ENCODE results near the gene FANCC. TPM values are rescaled to one million over a fixed set of nuclear protein-coding genes. Genes with fewer than 3 reads are reported as not detected.
"Not testable (repeated sequence)": the region's sequence is repeated elsewhere in the genome, so short reads cannot be mapped to it uniquely, and the experiment has no call there.

Gene FANCC
- total RNA-seq, 4 donors from 2014 or later: 7.7 to 27.8 (median 9.0) TPM

- no peak overlapping the region for H3K4me3 ChIP-seq
- H3K36me3 ChIP-seq: no peaks in the 10 kb centered on the region
- no peak for DNase-seq (ENCODE audit: low spot score in 2 of 2)
- H3K27ac ChIP-seq: no peak overlapping the region
- H3K4me1 ChIP-seq: peaks cover 4% of the 10 kb centered on the region
- no peak for TF ChIP-seq POLR2AphosphoS5 (IDR thresholded peaks at IDR 0.05)
- TF ChIP-seq POLR2A (IDR thresholded peaks at IDR 0.05): no peak
- no peak for TF ChIP-seq EP300 (IDR thresholded peaks at IDR 0.05)
- no peak for TF ChIP-seq CTCF (IDR thresholded peaks at IDR 0.05)
- H3K27me3 ChIP-seq: no peaks in the 10 kb centered on the region
- WGBS: 90% methylated on average over 5 of the region's 5 CpGs
- H3K9me3 ChIP-seq: no peaks in the 10 kb centered on the region
Observed at GRCh38 chr9:95330720-95331404, 13.4 kb upstream of the FANCC start.

GRCh38 chr9:95329061-95329460, 11.6 kb upstream of the FANCC start:
- H3K9me3 ChIP-seq; H3K4me3 ChIP-seq; DNase-seq (ENCODE audit: low spot score in 2 of 2); H3K4me1 ChIP-seq; H3K36me3 ChIP-seq; H3K27me3 ChIP-seq; H3K27ac ChIP-seq: not testable (repeated sequence)
- WGBS: 92% methylated on average over 6 of the region's 6 CpGs

GRCh38 chr9:95327239-95327865, 9.8 kb upstream of the FANCC start:
- no peak overlapping the region for H3K27ac ChIP-seq
- H3K4me1 ChIP-seq: no peaks in the 10 kb centered on the region
- WGBS: 58% methylated on average over 1 of the region's 1 CpG
- TF ChIP-seq POLR2A (IDR thresholded peaks at IDR 0.05) (no peak), POLR2AphosphoS5 (IDR thresholded peaks at IDR 0.05) (no peak), EP300 (IDR thresholded peaks at IDR 0.05) (no peak), CTCF (IDR thresholded peaks at IDR 0.05) (no peak)
- no peak overlapping the region for H3K4me3 ChIP-seq
- no peaks in the 10 kb centered on the region for H3K36me3 ChIP-seq
- no peak for DNase-seq (ENCODE audit: low spot score in 2 of 2)
- no peaks in the 10 kb centered on the region for H3K9me3 ChIP-seq
- H3K27me3 ChIP-seq: no peaks in the 10 kb centered on the region

GRCh38 chr9:95325221-95325620, 7.7 kb upstream of the FANCC start:
- no peak overlapping the region for H3K4me3 ChIP-seq
- H3K36me3 ChIP-seq: no peaks in the 10 kb centered on the region
- H3K27ac ChIP-seq: no peak overlapping the region
- TF ChIP-seq POLR2AphosphoS5 (IDR thresholded peaks at IDR 0.05): no peak
- no peak for TF ChIP-seq CTCF (IDR thresholded peaks at IDR 0.05)
- TF ChIP-seq EP300 (IDR thresholded peaks at IDR 0.05): no peak
- no peak for TF ChIP-seq POLR2A (IDR thresholded peaks at IDR 0.05)
- H3K9me3 ChIP-seq: no peaks in the 10 kb centered on the region
- no peaks in the 10 kb centered on the region for H3K4me1 ChIP-seq
- 67% methylated on average over 1 of the region's 1 CpG for WGBS
- no peak for DNase-seq (ENCODE audit: low spot score in 2 of 2)
- no peaks in the 10 kb centered on the region for H3K27me3 ChIP-seq

GRCh38 chr9:95317893-95318211, 343 bp upstream of the FANCC start:
- H3K27me3 ChIP-seq: no peaks in the 10 kb centered on the region
- no peak for TF ChIP-seq CTCF (IDR thresholded peaks at IDR 0.05)
- TF ChIP-seq EP300 (IDR thresholded peaks at IDR 0.05): no peak
- no peak for TF ChIP-seq POLR2A (IDR thresholded peaks at IDR 0.05)
- TF ChIP-seq POLR2AphosphoS5 (IDR thresholded peaks at IDR 0.05): no peak
- peak overlapping the region; percentile 95 for H3K4me3 ChIP-seq
- peak overlapping the region; percentile 91 for H3K27ac ChIP-seq
- H3K9me3 ChIP-seq: no peaks in the 10 kb centered on the region
- H3K4me1 ChIP-seq: peaks cover 7% of the 10 kb centered on the region
- no peaks in the 10 kb centered on the region for H3K36me3 ChIP-seq
- no peak for DNase-seq (ENCODE audit: low spot score in 2 of 2)
- WGBS: 6% methylated on average over 10 of the region's 10 CpGs
